HG02970 (cell line): Measurements from ENCODE around the gene ADISSP.

Experiments
- ATAC-seq: cut with Tn5 transposase; IDR thresholded peaks from one replicate; pipeline ENCODE4 v1.9.1; 2021; ENCODE audit warnings: mild to moderate bottlenecking, moderate library complexity, moderate number of reproducible peaks; ENCODE audit not compliant: unreplicated experiment, low FRiP score

ADISSP gene

DNA sequence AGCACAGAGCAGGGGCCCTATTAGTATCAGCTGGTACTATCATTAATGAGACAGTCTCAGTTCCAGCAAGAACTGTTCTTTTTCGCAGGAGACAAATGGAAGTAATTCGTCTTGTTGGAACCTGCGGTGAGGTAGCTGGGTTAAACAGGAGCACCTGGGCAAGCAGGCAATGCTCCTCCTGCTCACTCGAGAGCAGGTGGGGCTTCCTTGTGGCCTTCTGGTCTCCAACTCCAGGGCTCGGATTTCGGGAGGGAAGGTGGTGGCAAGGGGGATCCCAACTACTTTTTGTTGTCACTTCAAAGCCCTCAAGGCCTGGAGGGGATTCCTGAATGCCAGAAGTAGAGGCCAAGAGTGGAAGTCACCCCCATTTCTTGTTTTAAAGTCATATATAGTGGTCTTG lies 15.0 kb upstream of the ADISSP start:
- ATAC-seq: no peak

GRCh38 chr20:3781153-3781910 lies 13.8 kb upstream of the ADISSP start, which contains the start of gene SPEF1:
SPEF1 (minus strand) TSS chr20:3781448; CDS start chr20:3781287, 161 bp downstream.
- ATAC-seq: no peak

GRCh38 chr20:3778976-3779375 lies 11.4 kb upstream of the ADISSP start:
- no peak for ATAC-seq

GRCh38 chr20:3777716-3778629 lies 10.4 kb upstream of the ADISSP start:
- no peak for ATAC-seq

DNA sequence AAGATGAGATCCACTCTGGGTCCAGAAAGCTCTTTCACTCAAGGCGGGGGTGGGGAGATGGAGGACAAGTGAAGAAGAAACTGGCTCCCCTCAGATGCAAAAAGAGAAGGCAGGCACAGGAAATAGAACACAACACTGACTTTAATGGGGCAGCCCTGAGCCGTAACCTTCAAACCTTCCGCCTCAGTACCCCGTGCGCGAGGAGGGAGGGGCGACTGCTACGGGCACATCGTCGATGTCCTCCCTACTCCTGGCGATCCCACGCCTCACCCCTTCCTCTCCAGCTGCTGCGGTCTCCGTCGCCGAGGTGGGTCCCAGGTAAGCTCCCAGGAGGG lies 9.8 kb upstream of the ADISSP start:
- no peak for ATAC-seq

DNA sequence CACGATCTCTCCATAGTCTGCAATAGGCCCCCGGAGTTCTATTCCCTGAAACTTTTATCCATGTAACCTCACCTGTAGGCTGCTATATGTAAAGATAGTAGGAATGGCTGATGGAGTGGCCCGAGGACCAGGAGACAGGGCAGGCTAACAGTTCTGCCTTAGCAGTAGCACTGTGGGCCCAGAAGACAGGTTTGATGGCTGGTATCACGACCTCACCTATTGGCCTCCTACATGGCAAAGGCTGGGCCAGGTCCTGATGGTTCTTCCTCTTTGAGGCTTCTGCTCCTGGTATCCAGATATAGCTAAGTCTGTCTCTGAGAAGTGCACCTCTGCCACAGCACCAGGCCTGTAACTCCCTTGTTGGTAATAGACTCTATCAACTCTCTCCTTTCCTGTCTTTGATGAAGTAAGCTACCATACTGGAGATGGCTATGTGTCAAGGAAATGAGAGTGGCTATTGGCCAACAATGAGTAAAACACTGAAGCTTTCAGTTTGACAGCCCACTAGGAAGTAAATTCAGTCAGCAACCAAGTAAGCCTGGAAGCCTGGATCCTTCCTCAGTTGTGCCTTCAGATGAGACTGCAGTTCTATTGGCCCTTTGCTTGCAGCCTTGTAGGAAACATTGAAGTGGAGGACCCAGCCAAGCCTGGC lies 8.0 kb upstream of the ADISSP start:
- no peak for ATAC-seq

- ATAC-seq: no peak
Measured at GRCh38 chr20:3771552-3772058, 4.1 kb upstream of the ADISSP start.

DNA sequence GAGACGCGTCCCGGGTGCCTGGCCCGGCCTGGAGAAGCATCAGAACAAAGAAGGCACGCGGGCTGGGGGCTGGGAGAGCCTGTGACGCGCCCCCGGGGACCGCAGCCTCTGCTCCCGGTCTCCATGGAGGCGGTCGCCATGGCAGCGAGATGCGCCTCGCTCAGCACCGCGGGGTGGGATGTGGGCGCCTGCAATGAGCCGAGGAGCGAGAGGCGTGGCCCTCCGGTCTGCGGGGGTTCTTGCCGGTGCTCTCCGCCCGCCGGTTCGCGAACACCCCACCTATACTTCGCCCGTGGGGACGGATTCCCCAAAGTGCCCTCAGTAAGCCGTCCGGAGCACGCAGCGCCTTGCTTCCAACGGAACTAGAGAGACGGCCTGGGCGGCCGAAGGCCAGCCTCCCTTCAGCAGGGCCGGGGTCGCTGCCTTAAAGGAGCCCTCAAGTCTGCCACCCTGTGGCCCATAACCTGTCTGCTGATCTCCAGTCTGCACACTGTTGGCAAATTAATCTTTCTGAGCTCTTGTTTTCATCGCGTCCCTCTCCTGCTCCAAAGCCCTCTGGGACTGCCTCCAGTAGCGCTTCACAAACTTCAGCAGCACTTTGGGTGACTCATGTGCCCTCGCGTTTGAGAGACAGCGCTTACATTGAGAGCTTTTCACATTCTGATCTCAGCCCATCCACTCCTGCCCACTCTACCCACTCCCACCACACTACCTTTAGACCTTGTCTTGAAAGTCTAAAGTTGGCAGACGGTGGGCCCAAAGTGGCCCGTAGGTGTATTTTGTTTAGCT lies 983 bp upstream of the ADISSP start:
- peak; percentile 25 for ATAC-seq

DNA sequence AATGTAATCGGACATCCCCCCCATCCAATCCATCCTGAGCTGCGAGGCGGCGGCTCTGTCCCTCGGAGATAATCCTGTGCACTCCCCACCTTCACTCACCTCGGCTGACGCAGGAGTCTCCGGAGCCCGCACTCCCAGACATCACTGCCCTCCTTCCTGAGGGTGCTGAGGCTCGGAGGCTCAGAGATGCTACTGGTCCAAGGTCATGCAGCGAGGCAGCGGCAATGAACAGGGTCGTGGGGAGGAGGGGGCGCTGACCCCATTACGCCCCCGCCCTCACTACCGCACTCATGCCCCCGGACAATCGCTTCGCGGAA lies 485 bp downstream of the ADISSP start:
- no peak for ATAC-seq

GRCh38 chr20:3766422-3767109 lies 987 bp downstream of the ADISSP start:
- no peak for ATAC-seq

- no peak for ATAC-seq
Measured at GRCh38 chr20:3765171-3765882, 2.2 kb downstream of the ADISSP start.

DNA sequence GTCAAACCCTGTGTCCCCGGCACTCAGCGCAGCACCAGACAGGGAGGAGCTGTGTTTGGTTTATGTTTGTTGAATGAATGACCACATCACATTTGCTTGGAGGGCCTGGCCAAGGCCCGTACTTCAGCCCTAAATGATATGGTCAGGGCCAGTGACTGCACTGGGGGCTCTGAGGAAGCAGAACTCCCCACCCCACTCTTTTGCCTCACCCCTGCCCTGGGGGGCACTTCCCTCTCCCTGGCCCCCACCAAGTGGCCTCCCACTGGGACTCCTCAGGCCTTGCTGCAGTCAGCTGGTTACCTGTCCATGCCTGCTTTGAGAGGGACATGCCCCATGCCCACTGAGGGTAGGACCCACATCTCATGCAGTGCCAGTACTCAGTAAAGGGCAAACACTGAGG lies 2.9 kb downstream of the ADISSP start:
- no peak for ATAC-seq

DNA sequence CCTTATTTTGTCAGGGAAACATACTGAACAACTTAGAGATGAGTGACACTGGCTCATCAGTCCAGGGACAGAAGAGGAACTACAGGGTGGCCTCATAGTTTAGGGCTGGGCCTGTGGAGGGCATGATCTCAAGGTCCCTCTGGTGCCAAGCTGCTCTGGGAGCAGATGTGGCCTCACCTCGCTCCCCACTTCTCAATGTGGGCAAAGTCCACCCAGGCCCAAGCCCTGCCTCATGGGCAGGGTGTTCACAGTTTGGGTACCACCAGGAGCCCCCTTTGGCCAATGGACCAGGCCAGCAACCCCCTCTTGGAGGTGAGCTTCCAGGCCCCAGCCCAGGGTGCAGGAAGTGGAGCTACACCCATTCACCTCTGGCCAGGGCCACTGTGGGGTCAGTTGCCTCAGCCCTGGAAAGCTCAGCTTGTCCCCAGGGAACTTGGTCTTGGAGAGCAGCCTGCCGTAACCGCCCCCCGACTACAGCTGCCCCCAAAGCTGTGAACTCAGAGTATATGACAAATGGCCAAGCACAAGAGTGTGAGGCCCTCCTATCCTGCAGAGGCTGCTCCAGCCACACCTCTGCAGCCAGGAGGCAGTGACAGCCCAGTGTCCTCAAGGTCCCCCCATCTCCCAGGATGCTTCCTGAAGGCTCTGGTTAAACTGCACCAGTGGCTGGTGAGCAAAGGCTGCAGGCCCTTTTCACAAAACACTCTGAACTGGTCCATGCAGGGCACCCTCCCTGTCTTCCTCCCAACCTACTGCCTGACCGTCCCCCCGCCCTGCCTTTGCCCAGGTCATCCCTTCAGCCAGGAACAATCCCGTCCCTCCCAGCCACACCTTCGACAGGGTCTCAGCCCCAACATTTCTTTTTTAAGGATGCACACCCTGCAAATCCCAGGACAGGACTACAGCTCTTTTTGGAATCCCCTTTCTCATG lies 3.6 kb downstream of the ADISSP start:
- no peak for ATAC-seq

DNA sequence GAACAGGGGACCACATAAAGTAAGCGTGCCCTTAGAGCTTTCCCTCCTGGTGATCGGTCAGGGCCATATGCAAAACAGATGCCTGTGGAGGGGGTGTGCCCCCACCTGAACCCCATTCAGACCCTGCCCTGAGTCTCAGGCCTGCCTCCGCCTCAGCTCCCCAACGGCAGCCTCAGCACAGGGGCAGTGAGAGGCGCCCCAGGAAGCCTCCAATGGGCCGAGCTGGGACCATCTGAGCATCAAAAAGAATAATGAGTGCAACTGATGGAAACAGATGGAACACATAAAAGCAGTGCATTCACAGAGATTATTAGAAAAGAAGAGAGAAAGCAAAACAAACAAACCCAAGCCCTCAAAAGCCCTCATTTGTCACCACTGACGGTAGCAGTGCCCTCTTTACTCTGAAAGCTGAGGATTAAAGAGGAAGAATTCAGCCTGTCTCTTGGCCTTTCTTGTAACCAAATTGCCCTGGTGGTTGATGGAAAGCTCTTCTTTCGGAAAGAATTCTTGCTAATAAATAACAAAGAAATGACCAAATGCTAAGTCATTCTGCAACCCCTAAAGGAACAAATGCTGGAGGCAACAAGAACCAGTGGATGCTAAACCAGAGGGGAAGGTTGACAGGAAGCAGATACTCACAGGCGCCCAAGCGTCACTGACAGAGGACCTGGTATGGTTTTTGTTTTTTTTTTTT lies 6.8 kb downstream of the ADISSP start:
- no peak for ATAC-seq

- no peak for ATAC-seq
Measured at GRCh38 chr20:3759884-3760283, 7.7 kb downstream of the ADISSP start.

DNA sequence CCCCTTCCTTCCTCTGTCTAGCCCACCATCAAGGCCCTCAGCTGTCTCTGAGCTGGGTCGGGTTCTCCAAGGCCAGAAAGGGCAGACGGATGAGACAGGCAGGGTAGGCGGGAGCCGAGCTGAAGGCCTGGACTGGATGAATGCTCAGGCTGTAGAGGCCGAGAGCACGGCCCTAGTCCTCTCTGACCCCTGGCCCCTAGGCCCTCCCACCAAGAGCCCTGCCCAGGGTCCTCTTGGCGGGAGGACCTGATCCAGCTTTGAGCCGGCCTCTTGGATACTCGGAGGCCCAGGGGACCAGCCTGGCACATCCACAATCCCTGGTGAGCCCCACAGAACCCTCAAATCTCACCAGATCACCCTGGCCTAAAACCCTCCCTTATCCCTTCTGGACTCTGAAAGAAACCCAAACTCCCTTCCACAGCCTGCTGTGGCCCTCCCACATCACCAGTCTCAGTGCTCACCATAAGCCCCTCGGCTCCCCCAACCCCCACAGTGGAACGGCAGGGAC lies 8.2 kb downstream of the ADISSP start:
- no peak for ATAC-seq

- no peak for ATAC-seq
Measured at GRCh38 chr20:3758566-3758965, 9.0 kb downstream of the ADISSP start.
